Activated T-helper 17 cell treated with anti-CD3 and anti-CD28 coated beads, Interleukin-2, amount 50 U/mL, for 72 hours (primary cell): ENCODE data around the gene PTPN2. TPM values are rescaled to one million over a fixed set of nuclear protein-coding genes. Genes with fewer than 3 reads are reported as not detected.
"Not testable (repeated sequence)": the region's sequence is repeated elsewhere in the genome, so short reads cannot be mapped to it uniquely, and the experiment has no call there.

ENCODE experiments used
- ATAC-seq: fragments of 150-1000 bp; cut with Tn5 transposase; replicated peaks from 2 replicates; pipeline ENCODE4 v1.10.0; 2021; ENCODE audit warnings: mild to moderate bottlenecking, moderate library complexity
- H3K27ac Mint-ChIP-seq: one replicate; pipeline ENCODE4 v1.8.0; 2022; ENCODE audit warnings: mixed read lengths
- H3K27me3 Mint-ChIP-seq: one replicate; pipeline ENCODE4 v1.8.0; 2022; ENCODE audit warnings: mixed read lengths
- H3K36me3 Mint-ChIP-seq: one replicate; pipeline ENCODE4 v1.8.0; 2022; ENCODE audit warnings: low read depth, mild to moderate bottlenecking, mixed read lengths
- H3K4me1 Mint-ChIP-seq: one replicate; pipeline ENCODE4 v1.8.0; 2022; ENCODE audit warnings: mixed read lengths
- H3K4me3 Mint-ChIP-seq: one replicate; pipeline ENCODE4 v1.8.0; 2022; ENCODE audit warnings: mild to moderate bottlenecking, mixed read lengths
- H3K9me3 Mint-ChIP-seq: one replicate; pipeline ENCODE4 v1.8.0; 2022; ENCODE audit warnings: mixed read lengths
- total RNA-seq, 2 donors: library from RNA; stranded (reverse); gene quantifications; one replicate each; pipeline ENCODE4 v1.2.3, GENCODE V29; 2022

The PTPN2 gene
- total RNA-seq, 2 donors from 2014 or later = 72.1 to 78.7 TPM

DNA sequence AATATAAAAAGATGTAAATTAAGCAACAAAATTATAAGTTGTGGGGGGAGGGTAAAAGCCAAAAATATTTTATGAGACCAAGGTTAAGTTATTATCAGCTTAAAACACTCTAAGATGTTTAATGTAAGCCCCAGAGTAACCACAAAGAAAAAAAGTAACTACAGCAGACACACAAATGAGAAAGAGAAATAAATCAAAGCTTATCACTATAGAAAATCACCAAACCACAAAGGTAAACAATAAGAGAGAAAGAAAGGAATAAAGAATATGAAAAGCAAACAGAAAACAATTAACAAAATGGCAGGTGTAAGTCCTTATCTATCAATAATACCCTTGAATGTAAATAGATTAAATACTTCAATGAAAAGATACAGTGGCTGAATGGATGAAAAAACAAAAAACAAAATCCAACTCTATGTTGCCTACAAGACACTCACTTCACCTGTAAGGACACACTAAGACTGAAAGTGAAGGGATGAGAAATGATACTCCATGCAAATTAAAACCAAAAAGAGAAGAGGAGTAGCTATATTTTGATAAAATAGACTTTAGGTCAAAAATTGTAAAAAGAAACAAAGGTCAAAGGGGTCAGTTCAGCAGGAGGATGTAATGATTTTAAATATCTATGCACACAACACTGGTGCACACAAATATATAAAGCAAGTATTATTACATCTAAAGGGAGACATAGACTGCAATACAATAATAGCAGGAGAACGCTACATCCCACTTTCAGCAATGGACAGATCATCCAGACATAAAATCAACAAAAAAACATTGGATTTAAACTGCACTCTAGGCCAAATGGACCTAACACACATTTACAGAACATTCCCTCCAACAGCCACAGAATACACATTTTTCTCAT is 80.7 kb downstream of the PTPN2 start:
- Mint-ChIP-seq H3K27ac (no peak overlapping the region), H3K4me1 (peaks cover 12% of the 10 kb centered on the region), H3K36me3 (peaks cover 93% of the 10 kb centered on the region), H3K27me3 (no peaks in the 10 kb centered on the region), H3K9me3 (no peaks in the 10 kb centered on the region), H3K4me3 (no peak overlapping the region)
- peak; percentile 47 for ATAC-seq

- Mint-ChIP-seq H3K9me3 (no peaks in the 10 kb centered on the region), H3K27me3 (no peaks in the 10 kb centered on the region), H3K36me3 (peaks cover 94% of the 10 kb centered on the region), H3K27ac (no peak overlapping the region), H3K4me3 (no peak overlapping the region), H3K4me1 (peaks cover 12% of the 10 kb centered on the region)
- no peak for ATAC-seq
These were observed 81.5 kb downstream of the PTPN2 start for GRCh38 chr18:12802538-12802937.

DNA sequence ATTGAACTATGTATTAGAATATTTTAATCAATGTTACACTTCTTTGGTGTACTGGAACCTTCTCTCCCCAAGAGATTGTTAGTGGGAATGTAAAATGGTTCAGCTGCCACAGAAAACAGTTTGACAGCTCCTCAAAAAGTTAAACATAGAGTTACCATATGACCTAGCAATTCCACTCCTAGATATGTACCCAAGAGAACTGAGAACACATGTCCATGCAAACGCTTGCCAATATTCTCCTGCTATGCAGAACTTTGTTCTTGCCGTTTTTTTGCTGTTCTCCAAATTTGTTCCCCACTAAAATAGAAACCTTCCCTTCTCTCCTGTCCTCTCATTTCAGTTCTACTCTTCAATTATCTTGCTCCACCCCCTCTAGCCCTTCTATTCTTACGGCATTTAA is 87.6 kb downstream of the PTPN2 start:
- ATAC-seq = no peak
- H3K36me3 Mint-ChIP-seq = peaks cover 93% of the 10 kb centered on the region
- no peak overlapping the region for H3K27ac Mint-ChIP-seq
- no peaks in the 10 kb centered on the region for H3K4me1 Mint-ChIP-seq
- H3K27me3 Mint-ChIP-seq = no peaks in the 10 kb centered on the region
- no peak overlapping the region for H3K4me3 Mint-ChIP-seq
- H3K9me3 Mint-ChIP-seq = no peaks in the 10 kb centered on the region

DNA sequence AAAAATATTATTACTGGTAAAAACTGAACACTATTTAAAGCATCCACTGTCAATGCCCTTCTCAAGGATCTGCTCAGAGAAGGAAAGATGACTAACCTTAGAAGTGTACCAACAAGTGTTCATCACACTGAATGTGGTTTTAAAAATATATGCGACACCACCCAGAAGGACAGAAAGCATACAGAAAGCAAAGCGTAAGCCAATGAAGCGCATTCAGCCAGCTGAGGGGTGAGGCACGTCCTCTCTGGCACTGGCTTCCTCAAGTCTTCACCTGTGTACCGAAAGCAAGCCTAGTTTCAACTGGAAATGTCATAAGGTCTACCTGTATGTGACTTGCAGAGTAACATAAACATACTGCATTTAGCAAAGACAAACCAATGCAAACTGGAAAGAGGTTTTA is 92.4 kb downstream of the PTPN2 start:
- no peaks in the 10 kb centered on the region for H3K27me3 Mint-ChIP-seq
- no peak overlapping the region for H3K27ac Mint-ChIP-seq
- peaks cover 72% of the 10 kb centered on the region for H3K36me3 Mint-ChIP-seq
- ATAC-seq = no peak
- no peak overlapping the region for H3K4me3 Mint-ChIP-seq
- H3K9me3 Mint-ChIP-seq = no peaks in the 10 kb centered on the region
- H3K4me1 Mint-ChIP-seq = no peaks in the 10 kb centered on the region

DNA sequence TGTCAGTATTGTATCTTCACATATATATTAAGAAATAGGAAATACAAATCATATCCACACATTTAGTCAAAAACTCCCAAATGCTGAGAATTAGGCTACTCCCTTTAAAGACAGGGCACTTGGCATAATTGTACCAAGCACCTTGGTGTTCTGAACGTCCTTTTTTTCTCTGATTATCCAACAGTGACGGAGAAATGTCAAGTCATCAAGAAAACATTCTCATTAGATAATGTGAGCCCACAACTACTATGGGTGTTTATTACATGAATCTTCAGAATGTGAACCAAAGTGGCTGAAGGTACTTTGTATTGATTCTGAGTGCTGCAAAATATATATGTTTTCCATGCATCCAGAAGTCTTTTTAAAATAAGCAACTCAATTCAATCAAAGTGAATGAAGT is 97.4 kb downstream of the PTPN2 start:
- Mint-ChIP-seq H3K4me1 (no peaks in the 10 kb centered on the region), H3K36me3 (peaks cover 41% of the 10 kb centered on the region), H3K27ac (no peak overlapping the region), H3K27me3 (no peaks in the 10 kb centered on the region), H3K9me3 (no peaks in the 10 kb centered on the region), H3K4me3 (no peak overlapping the region)
- no peak for ATAC-seq

DNA sequence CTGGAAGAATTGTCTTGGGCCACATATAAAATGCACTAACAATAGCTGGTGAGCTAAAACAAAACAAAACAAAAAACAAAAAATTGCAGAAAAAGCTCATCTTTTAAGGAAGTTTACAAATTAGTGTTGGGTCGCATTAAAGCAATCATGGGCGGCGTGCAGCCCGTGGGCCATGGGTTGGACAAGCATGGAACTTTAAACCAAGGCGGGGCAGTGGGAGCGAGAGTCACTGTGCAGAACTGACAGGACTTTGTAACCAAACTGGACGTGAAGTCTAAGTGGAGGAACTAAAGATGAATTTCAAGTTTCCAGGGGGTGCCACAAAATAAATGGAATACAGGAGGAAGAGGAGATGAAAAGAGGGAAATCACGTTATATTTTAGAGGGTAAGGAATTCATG is 100.5 kb downstream of the PTPN2 start:
- H3K27me3 Mint-ChIP-seq = no peaks in the 10 kb centered on the region
- ATAC-seq = no peak

GRCh38 chr18:12782521-12782920 is 101.5 kb downstream of the PTPN2 start:
- Mint-ChIP-seq H3K9me3 (no peaks in the 10 kb centered on the region), H3K27me3 (no peaks in the 10 kb centered on the region), H3K36me3 (peaks cover 23% of the 10 kb centered on the region), H3K27ac (no peak overlapping the region), H3K4me1 (no peaks in the 10 kb centered on the region), H3K4me3 (no peak overlapping the region)
- no peak for ATAC-seq

More for the DNA sequence above, 100.5 kb downstream of the PTPN2 start:
- Mint-ChIP-seq H3K27ac (no peak overlapping the region), H3K4me1 (no peaks in the 10 kb centered on the region), H3K36me3 (peaks cover 23% of the 10 kb centered on the region), H3K9me3 (no peaks in the 10 kb centered on the region), H3K4me3 (no peak overlapping the region)

- no peak overlapping the region for H3K27ac Mint-ChIP-seq
- no peaks in the 10 kb centered on the region for H3K9me3 Mint-ChIP-seq
- no peak overlapping the region for H3K4me3 Mint-ChIP-seq
- H3K4me1 Mint-ChIP-seq = no peaks in the 10 kb centered on the region
- no peaks in the 10 kb centered on the region for H3K27me3 Mint-ChIP-seq
- no peaks in the 10 kb centered on the region for H3K36me3 Mint-ChIP-seq
- ATAC-seq = no peak
These were observed 104.6 kb downstream of the PTPN2 start for GRCh38 chr18:12779456-12779855.

DNA sequence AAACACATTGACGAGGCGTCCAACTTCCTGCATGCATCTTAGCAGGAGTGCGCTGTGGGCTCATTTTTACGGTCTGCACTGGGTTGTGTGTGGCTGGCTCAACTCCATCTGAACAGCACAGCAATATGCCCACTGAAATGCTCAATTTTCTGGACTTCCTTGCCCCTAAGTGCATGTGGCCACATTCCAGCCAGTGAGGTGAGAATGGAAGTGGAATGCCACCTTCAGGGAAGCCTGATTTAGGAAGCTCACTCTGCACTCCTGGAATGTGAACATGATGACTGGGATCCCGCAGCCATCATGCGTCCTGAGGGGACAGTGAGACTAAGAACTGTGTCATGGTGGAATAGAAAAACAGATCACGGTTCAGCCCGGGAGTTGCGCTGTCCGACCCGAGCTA is 105.0 kb downstream of the PTPN2 start:
- no peaks in the 10 kb centered on the region for H3K9me3 Mint-ChIP-seq
- H3K27me3 Mint-ChIP-seq = no peaks in the 10 kb centered on the region

GRCh38 chr18:12777500-12777944 is 106.5 kb downstream of the PTPN2 start:
- H3K4me3 Mint-ChIP-seq = peak overlapping the region; percentile 26
- H3K4me1 Mint-ChIP-seq = no peaks in the 10 kb centered on the region
- peak; percentile 44 for ATAC-seq
- H3K36me3 Mint-ChIP-seq = no peaks in the 10 kb centered on the region
- no peaks in the 10 kb centered on the region for H3K27me3 Mint-ChIP-seq
- H3K27ac Mint-ChIP-seq = no peak overlapping the region
- H3K9me3 Mint-ChIP-seq = no peaks in the 10 kb centered on the region

More for the DNA sequence above, 105.0 kb downstream of the PTPN2 start:
- Mint-ChIP-seq H3K27ac (no peak overlapping the region), H3K4me3 (no peak overlapping the region), H3K4me1 (no peaks in the 10 kb centered on the region), H3K36me3 (no peaks in the 10 kb centered on the region)
- ATAC-seq = no peak

- Mint-ChIP-seq H3K4me3 (peak overlapping the region; percentile 88), H3K36me3 (no peaks in the 10 kb centered on the region), H3K9me3 (no peaks in the 10 kb centered on the region), H3K27me3 (no peaks in the 10 kb centered on the region), H3K27ac (no peak overlapping the region), H3K4me1 (no peaks in the 10 kb centered on the region)
- ATAC-seq = peak; percentile 17
These were observed 107.1 kb downstream of the PTPN2 start for GRCh38 chr18:12776821-12777471.

GRCh38 chr18:12776415-12776814 is 107.6 kb downstream of the PTPN2 start:
- H3K4me1 Mint-ChIP-seq, H3K36me3 Mint-ChIP-seq: not testable (repeated sequence)

DNA sequence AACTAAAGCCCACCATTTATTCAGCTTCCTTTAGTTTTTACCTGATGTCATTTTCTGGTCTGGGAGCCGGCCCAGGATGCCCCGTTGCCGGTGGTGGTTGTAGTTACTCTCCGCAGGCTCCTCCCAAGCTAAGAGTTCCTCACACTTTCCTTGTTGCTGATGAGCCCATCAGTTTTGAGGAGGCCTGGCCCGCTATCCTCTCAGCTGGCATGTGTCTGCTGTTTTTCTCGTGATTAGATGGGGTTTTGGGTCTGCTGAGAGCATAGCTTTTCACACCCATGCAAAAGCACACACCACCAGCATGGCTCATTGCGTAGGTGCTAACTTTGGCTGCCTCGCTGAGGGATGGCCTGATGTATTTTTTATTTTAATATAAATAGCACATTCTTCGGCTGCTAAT is 109.1 kb downstream of the PTPN2 start:
- Mint-ChIP-seq H3K27ac (peak overlapping the region; percentile 82), H3K36me3 (no peaks in the 10 kb centered on the region), H3K4me3 (peak overlapping the region; percentile 88), H3K9me3 (no peaks in the 10 kb centered on the region), H3K4me1 (no peaks in the 10 kb centered on the region), H3K27me3 (no peaks in the 10 kb centered on the region)
- no peak for ATAC-seq

More at GRCh38 chr18:12776415-12776814, 107.6 kb downstream of the PTPN2 start:
- peak overlapping the region; percentile 88 for H3K4me3 Mint-ChIP-seq
- H3K9me3 Mint-ChIP-seq, H3K27me3 Mint-ChIP-seq, ATAC-seq: not testable (repeated sequence)
- H3K27ac Mint-ChIP-seq = peak overlapping the region; percentile 82

DNA sequence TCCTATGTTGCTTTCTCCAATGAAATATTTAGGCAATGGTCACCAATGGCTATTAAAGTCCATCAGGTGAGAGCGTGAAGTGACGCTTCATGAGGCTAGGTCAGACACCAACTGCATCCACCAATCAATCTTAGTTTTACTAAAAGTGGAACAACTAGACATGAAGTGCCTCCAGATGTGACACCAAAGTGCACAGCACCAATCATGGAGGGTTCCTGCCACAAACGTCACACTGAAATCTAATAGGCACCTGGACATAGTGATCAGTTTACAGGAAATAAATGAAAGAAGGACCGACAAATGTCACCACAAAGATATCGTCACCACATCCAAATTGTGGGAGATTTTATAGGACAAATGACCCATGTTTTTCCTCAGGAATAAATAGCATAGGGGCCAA is 110.7 kb downstream of the PTPN2 start:
- no peak overlapping the region for H3K4me3 Mint-ChIP-seq
- no peak for ATAC-seq
- H3K4me1 Mint-ChIP-seq = no peaks in the 10 kb centered on the region
- H3K27ac Mint-ChIP-seq = no peak overlapping the region
- H3K27me3 Mint-ChIP-seq = no peaks in the 10 kb centered on the region
- H3K9me3 Mint-ChIP-seq = no peaks in the 10 kb centered on the region
- H3K36me3 Mint-ChIP-seq = no peaks in the 10 kb centered on the region

DNA sequence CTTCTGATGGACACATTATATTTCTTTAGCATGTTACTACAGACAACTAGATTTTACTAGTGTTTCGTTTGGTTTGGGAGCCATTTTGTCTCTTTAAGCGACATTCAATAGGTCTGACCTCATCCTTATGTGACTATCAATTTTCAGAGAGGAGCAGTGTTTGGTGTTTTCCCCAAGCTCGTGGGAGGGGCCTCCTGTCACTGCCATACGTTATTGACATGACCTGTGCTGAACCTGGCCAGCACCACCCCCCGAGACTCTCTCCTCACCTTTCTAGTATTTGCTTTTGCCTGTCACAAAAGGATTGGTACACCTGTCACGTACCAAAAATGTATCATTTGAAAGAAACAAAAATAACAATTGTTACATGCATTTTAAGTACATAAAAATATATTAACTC is 111.9 kb downstream of the PTPN2 start:
- no peak overlapping the region for H3K27ac Mint-ChIP-seq

More for the DNA sequence above, 111.9 kb downstream of the PTPN2 start:
- H3K9me3 Mint-ChIP-seq = no peaks in the 10 kb centered on the region
- no peak for ATAC-seq
- no peaks in the 10 kb centered on the region for H3K36me3 Mint-ChIP-seq
- H3K4me1 Mint-ChIP-seq = no peaks in the 10 kb centered on the region
- H3K27me3 Mint-ChIP-seq = no peaks in the 10 kb centered on the region
- no peak overlapping the region for H3K4me3 Mint-ChIP-seq
